Central memory CD8-positive, alpha-beta T cell (primary cell): ENCODE data around the gene SEMA4D.

Experiments
- ATAC-seq: fragments of 150-1000 bp; cut with Tn5 transposase; replicated peaks from 2 replicates; pipeline ENCODE4 v1.10.0; 2022; ENCODE audit warnings: mild to moderate bottlenecking, moderate FRiP score, moderate number of reproducible peaks; ENCODE audit not compliant: poor library complexity, severe bottlenecking; ENCODE audit errors: extremely low read depth
- DNase-seq, 2 donors: peaks; one replicate each; pipeline ENCODE4 v3.0.0; 2021; ENCODE audit warnings: low spot score in 2 of 2
- H3K27ac Mint-ChIP-seq: one replicate; pipeline ENCODE4 v1.8.0; 2022; ENCODE audit warnings: low read depth, mild to moderate bottlenecking, moderate library complexity, mixed read lengths
- H3K27me3 Mint-ChIP-seq: one replicate; pipeline ENCODE4 v1.8.0; 2022; ENCODE audit warnings: mixed read lengths
- H3K36me3 Mint-ChIP-seq: one replicate; pipeline ENCODE4 v1.8.0; 2022; ENCODE audit warnings: mild to moderate bottlenecking, moderate library complexity, mixed read lengths; ENCODE audit not compliant: insufficient read depth
- H3K4me1 Mint-ChIP-seq: one replicate; pipeline ENCODE4 v1.8.0; 2022; ENCODE audit warnings: mixed read lengths
- H3K4me3 Mint-ChIP-seq: one replicate; pipeline ENCODE4 v1.8.0; 2022; ENCODE audit warnings: mild to moderate bottlenecking, moderate library complexity, mixed read lengths
- H3K9me3 Mint-ChIP-seq: one replicate; pipeline ENCODE4 v1.8.0; 2022; ENCODE audit warnings: mixed read lengths

The SEMA4D gene

DNA sequence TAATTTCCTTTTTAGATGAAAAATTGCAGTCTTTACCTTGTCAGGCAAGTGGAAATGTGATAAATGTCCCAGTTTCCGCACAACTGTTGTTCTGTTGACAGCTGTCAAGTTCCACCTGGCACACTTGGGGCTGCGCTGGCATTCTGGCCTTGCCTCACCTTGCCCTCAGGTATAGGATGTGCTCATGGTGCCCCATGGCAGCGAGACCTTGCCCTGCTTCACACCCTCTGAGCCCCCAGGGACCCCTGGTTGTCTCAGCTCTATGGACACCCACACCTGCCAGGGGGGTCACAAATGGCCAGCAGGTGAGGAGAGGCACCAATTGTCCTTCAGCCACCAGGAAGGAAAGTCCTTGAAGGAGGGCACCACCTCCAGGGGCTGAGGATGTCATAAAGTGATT, 37.5 kb upstream of the SEMA4D start:
- Mint-ChIP-seq H3K9me3 (no peaks in the 10 kb centered on the region), H3K27me3 (no peaks in the 10 kb centered on the region), H3K36me3 (no peaks in the 10 kb centered on the region), H3K4me1 (peaks cover 89% of the 10 kb centered on the region), H3K4me3 (peak overlapping the region; percentile 41), H3K27ac (peak overlapping the region; percentile 74)
- ATAC-seq (no peak), DNase-seq (no peak)

GRCh38 chr9:89534515-89535287, 36.8 kb upstream of the SEMA4D start:
- Mint-ChIP-seq H3K27me3 (no peaks in the 10 kb centered on the region), H3K9me3 (no peaks in the 10 kb centered on the region), H3K4me3 (peak overlapping the region; percentile 41), H3K4me1 (peaks cover 95% of the 10 kb centered on the region), H3K36me3 (no peaks in the 10 kb centered on the region), H3K27ac (peak overlapping the region; percentile 74)
- ATAC-seq = no peak
- DNase-seq = no peak

- no peak for DNase-seq
- no peak for ATAC-seq
- H3K27ac Mint-ChIP-seq = peak overlapping the region; percentile 74
- H3K4me3 Mint-ChIP-seq = no peak overlapping the region
- H3K9me3 Mint-ChIP-seq = no peaks in the 10 kb centered on the region
- H3K4me1 Mint-ChIP-seq = peaks cover 95% of the 10 kb centered on the region
- H3K27me3 Mint-ChIP-seq = no peaks in the 10 kb centered on the region
- no peaks in the 10 kb centered on the region for H3K36me3 Mint-ChIP-seq
These were observed 35.6 kb upstream of the SEMA4D start for GRCh38 chr9:89533411-89534095.

DNA sequence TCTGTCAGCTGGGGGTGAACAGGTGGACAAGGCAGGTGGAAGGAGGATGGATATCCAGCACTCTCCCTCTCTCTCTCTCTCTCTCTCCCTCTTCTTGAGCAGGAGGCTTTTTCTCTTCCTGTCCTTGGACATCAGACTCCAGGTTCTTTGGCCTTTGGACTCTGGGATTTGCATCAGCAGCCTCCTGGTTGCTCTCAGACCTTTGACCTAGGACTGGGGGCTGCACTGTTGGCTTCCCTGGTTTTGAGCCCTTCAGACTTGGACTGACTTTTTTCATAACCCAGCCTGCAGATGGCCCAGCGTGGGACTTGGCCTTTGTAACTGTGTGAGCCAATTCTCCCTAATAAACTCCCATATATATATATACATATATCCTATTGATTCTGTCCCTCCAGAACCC, 35.0 kb upstream of the SEMA4D start:
- Mint-ChIP-seq H3K36me3 (no peaks in the 10 kb centered on the region), H3K27me3 (no peaks in the 10 kb centered on the region), H3K4me1 (peaks cover 95% of the 10 kb centered on the region), H3K9me3 (no peaks in the 10 kb centered on the region), H3K4me3 (peak overlapping the region; percentile 33), H3K27ac (peak overlapping the region; percentile 74)
- DNase-seq (no peak), ATAC-seq (no peak)

GRCh38 chr9:89532478-89532877, 34.6 kb upstream of the SEMA4D start:
- H3K36me3 Mint-ChIP-seq = no peaks in the 10 kb centered on the region
- H3K27ac Mint-ChIP-seq = peak overlapping the region; percentile 74
- ATAC-seq = no peak
- H3K4me3 Mint-ChIP-seq = peak overlapping the region; percentile 33
- no peaks in the 10 kb centered on the region for H3K9me3 Mint-ChIP-seq
- H3K4me1 Mint-ChIP-seq = peaks cover 95% of the 10 kb centered on the region
- no peaks in the 10 kb centered on the region for H3K27me3 Mint-ChIP-seq
- DNase-seq = no peak

DNA sequence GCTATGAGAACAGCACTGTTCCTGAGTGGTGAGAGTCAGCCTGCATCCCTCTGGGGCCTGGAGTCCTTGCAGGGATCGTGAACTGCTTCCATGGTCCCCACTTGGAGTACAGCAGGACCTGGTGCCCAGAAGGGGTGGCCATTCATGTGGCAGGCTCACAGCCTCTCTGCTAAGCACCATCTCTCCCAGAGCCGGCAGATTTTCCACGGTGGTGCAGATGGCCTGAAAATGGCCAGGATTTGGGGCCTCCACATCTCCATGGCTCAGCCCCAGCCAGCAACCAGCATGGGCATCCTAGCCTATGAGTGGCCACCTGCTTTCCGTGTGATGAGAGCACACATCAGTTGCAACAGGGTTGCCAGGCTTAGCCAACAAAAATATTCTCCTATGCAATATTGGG, 33.9 kb upstream of the SEMA4D start:
- Mint-ChIP-seq H3K27ac (peak overlapping the region; percentile 61), H3K27me3 (no peaks in the 10 kb centered on the region), H3K4me3 (no peak overlapping the region), H3K4me1 (peaks cover 95% of the 10 kb centered on the region), H3K9me3 (no peaks in the 10 kb centered on the region), H3K36me3 (no peaks in the 10 kb centered on the region)
- no peak for ATAC-seq
- DNase-seq = no peak

DNA sequence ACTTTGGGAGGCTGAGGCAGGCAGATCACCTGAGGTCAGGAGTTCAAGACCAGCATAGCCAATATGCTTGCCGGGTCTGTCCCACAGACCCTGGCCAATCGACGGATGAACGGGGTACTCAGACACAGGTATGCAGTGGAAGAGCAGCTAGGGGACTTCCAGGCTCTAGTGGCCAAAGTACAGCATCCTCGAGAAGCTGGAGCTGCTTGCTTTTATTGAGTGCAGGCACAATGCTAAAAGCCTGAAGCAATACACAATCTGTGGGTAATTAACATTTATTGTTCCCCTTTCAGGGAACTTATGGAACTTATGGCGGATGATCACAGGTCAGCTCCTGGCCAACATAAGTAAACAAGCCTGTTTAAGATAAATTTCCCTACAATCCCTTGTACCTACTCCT, 32.8 kb upstream of the SEMA4D start:
- Mint-ChIP-seq H3K27me3 (no peaks in the 10 kb centered on the region), H3K9me3 (no peaks in the 10 kb centered on the region), H3K36me3 (no peaks in the 10 kb centered on the region), H3K27ac (no peak overlapping the region), H3K4me3 (no peak overlapping the region), H3K4me1 (peaks cover 98% of the 10 kb centered on the region)
- ATAC-seq = no peak
- no peak for DNase-seq

GRCh38 chr9:89529243-89530035, 31.5 kb upstream of the SEMA4D start:
- Mint-ChIP-seq H3K4me1 (peaks cover 98% of the 10 kb centered on the region), H3K27ac (peak overlapping the region; percentile 60)
- peak; percentile 70 for ATAC-seq

GRCh38 chr9:89528540-89528939, 30.6 kb upstream of the SEMA4D start:
- no peaks in the 10 kb centered on the region for H3K9me3 Mint-ChIP-seq
- H3K4me1 Mint-ChIP-seq = peaks cover 98% of the 10 kb centered on the region
- no peak for DNase-seq
- peak overlapping the region; percentile 60 for H3K27ac Mint-ChIP-seq
- no peak for ATAC-seq
- no peaks in the 10 kb centered on the region for H3K27me3 Mint-ChIP-seq
- peak overlapping the region; percentile 41 for H3K4me3 Mint-ChIP-seq
- H3K36me3 Mint-ChIP-seq = peaks cover 5% of the 10 kb centered on the region

More at GRCh38 chr9:89529243-89530035, 31.5 kb upstream of the SEMA4D start:
- no peaks in the 10 kb centered on the region for H3K9me3 Mint-ChIP-seq
- H3K27me3 Mint-ChIP-seq = no peaks in the 10 kb centered on the region
- peaks cover 3% of the 10 kb centered on the region for H3K36me3 Mint-ChIP-seq
- H3K4me3 Mint-ChIP-seq = peak overlapping the region; percentile 25
- no peak for DNase-seq

DNA sequence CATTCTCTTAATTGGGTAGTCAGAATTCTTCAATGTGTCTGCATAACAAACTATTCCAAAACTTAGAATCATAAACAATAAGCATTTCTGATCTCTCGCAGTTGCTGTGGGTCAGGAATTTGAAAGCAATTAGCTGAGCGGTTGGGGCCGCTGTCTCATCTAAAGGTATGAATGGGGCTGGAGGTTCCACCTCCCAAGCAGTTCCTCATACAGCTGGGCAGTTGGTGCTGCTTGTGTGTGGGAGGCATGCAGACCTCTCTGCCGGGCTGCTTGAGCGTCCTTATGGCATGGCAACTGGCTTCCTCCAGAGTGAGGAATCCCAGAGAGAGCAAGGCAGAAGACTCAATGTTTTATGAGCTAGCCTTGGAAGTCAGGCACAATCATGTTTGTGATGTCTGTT, 30.2 kb upstream of the SEMA4D start:
- H3K4me3 Mint-ChIP-seq = peak overlapping the region; percentile 41
- H3K27me3 Mint-ChIP-seq = no peaks in the 10 kb centered on the region
- DNase-seq = no peak
- ATAC-seq = no peak
- H3K27ac Mint-ChIP-seq = peak overlapping the region; percentile 60
- H3K4me1 Mint-ChIP-seq = peaks cover 98% of the 10 kb centered on the region
- H3K9me3 Mint-ChIP-seq = no peaks in the 10 kb centered on the region
- H3K36me3 Mint-ChIP-seq = peaks cover 5% of the 10 kb centered on the region

- no peak for DNase-seq
- Mint-ChIP-seq H3K27ac (no peak overlapping the region), H3K36me3 (peaks cover 8% of the 10 kb centered on the region), H3K4me1 (peaks cover 98% of the 10 kb centered on the region), H3K27me3 (no peaks in the 10 kb centered on the region), H3K4me3 (no peak overlapping the region), H3K9me3 (no peaks in the 10 kb centered on the region)
- no peak for ATAC-seq
These were observed 29.2 kb upstream of the SEMA4D start for GRCh38 chr9:89527084-89527483.

- peaks cover 96% of the 10 kb centered on the region for H3K4me1 Mint-ChIP-seq
- ATAC-seq (no peak), DNase-seq (no peak)
- peak overlapping the region; percentile 91 for H3K27ac Mint-ChIP-seq
- no peak overlapping the region for H3K4me3 Mint-ChIP-seq
- H3K27me3 Mint-ChIP-seq = no peaks in the 10 kb centered on the region
- peaks cover 10% of the 10 kb centered on the region for H3K36me3 Mint-ChIP-seq
- H3K9me3 Mint-ChIP-seq = no peaks in the 10 kb centered on the region
These were observed 28.8 kb upstream of the SEMA4D start for GRCh38 chr9:89526667-89527066.
